HG03159 (cell line): Measurements from ENCODE around the gene NUPR1.
"Not testable (repeated sequence)": the region's sequence is repeated elsewhere in the genome, so short reads cannot be mapped to it uniquely, and the experiment has no call there.

Source experiments
- ATAC-seq: cut with Tn5 transposase; IDR thresholded peaks from one replicate; pipeline ENCODE4 v1.9.1; 2021; ENCODE audit warnings: mild to moderate bottlenecking, moderate library complexity; ENCODE audit not compliant: unreplicated experiment

NUPR1 gene

GRCh38 chr16:28538733-28539596, at the start of gene NUPR1:
Gene NUPR1 (minus strand): TSS chr16:28538974. CDS start chr16:28538907, 67 bp downstream.
- ATAC-seq, result no peak

- no peak for ATAC-seq
These were observed 48.6 kb upstream of the NUPR1 start for GRCh38 chr16:28587386-28587785.

- ATAC-seq, result no peak
These were observed 47.7 kb upstream of the NUPR1 start for GRCh38 chr16:28586466-28586865.

- no peak for ATAC-seq
These were observed 46.9 kb upstream of the NUPR1 start for GRCh38 chr16:28585674-28586073.

GRCh38 chr16:28580726-28581315, 42.0 kb upstream of the NUPR1 start:
- no peak for ATAC-seq

GRCh38 chr16:28575446-28576109, 36.8 kb upstream of the NUPR1 start:
- no peak for ATAC-seq

GRCh38 chr16:28574925-28575324, 36.2 kb upstream of the NUPR1 start:
- ATAC-seq, result no peak

- ATAC-seq, result no peak
These were observed 35.3 kb upstream of the NUPR1 start for GRCh38 chr16:28573738-28574718.

- ATAC-seq, result no peak
These were observed 34.1 kb upstream of the NUPR1 start for GRCh38 chr16:28572696-28573510.

- no peak for ATAC-seq
These were observed 31.4 kb upstream of the NUPR1 start for GRCh38 chr16:28569968-28570752.

- no peak for ATAC-seq
These were observed 30.2 kb upstream of the NUPR1 start for GRCh38 chr16:28569021-28569420.

GRCh38 chr16:28567292-28567691, 28.5 kb upstream of the NUPR1 start:
- ATAC-seq, result no peak

GRCh38 chr16:28566233-28566925, 27.6 kb upstream of the NUPR1 start:
- ATAC-seq, result not testable (repeated sequence)

GRCh38 chr16:28563218-28563617, 24.4 kb upstream of the NUPR1 start:
- ATAC-seq, result no peak

GRCh38 chr16:28562199-28562598, 23.4 kb upstream of the NUPR1 start:
- no peak for ATAC-seq

- ATAC-seq, result no peak
These were observed 22.9 kb upstream of the NUPR1 start for GRCh38 chr16:28561557-28562187.

- no peak for ATAC-seq
These were observed 19.7 kb upstream of the NUPR1 start for GRCh38 chr16:28558456-28558855.

GRCh38 chr16:28556914-28557320, 18.1 kb upstream of the NUPR1 start:
- ATAC-seq, result no peak
